HEK293 (cell line): Measurements from ENCODE around the gene CTNNB1.

Source experiments
- ATF2 ChIP-seq: fragments of 450-650 bp; formaldehyde crosslinking; IDR thresholded peaks from 2 replicates; pipeline ENCODE4 v1.5.1; 2016; ENCODE audit warnings: missing biosample characterization, missing genetic modification characterization, low read depth
- KLF8 ChIP-seq: fragments of 450-650 bp; formaldehyde crosslinking; IDR thresholded peaks from 2 replicates; pipeline ENCODE4 v1.5.1; 2016; ENCODE audit warnings: missing biosample characterization, missing genetic modification characterization
- OSR2 ChIP-seq: fragments of 450-650 bp; formaldehyde crosslinking; IDR thresholded peaks from 2 replicates; pipeline ENCODE4 v1.5.1; 2016; ENCODE audit warnings: missing biosample characterization, missing genetic modification characterization
- PBX3 ChIP-seq: sonication (generic); formaldehyde crosslinking; IDR thresholded peaks from 2 replicates; pipeline ENCODE4 v1.8.1; 2022; ENCODE audit warnings: mild to moderate bottlenecking, moderate library complexity, missing genetic modification reagents
- PRDM10 ChIP-seq: fragments of 450-650 bp; formaldehyde crosslinking; IDR thresholded peaks from 2 replicates; pipeline ENCODE4 v1.5.1; 2016; ENCODE audit warnings: missing biosample characterization, missing genetic modification characterization
- PRDM6 ChIP-seq: fragments of 450-650 bp; formaldehyde crosslinking; IDR thresholded peaks from 2 replicates; pipeline ENCODE4 v1.5.1; 2017; ENCODE audit warnings: missing biosample characterization, missing genetic modification characterization
- TRIM28 ChIP-seq: IDR thresholded peaks from 2 replicates; pipeline ENCODE4 v1.6.1; 2011; ENCODE audit warnings: low read length, control low read depth, borderline replicate concordance
- TSHZ1 ChIP-seq: fragments of 450-650 bp; formaldehyde crosslinking; IDR thresholded peaks from 2 replicates; pipeline ENCODE4 v1.5.1; 2016; ENCODE audit warnings: missing biosample characterization, missing genetic modification characterization, borderline replicate concordance
- WT1 ChIP-seq: fragments of 450-650 bp; formaldehyde crosslinking; IDR thresholded peaks from 2 replicates; pipeline ENCODE4 v1.5.1; 2016; ENCODE audit warnings: missing biosample characterization, missing genetic modification characterization
- ZFHX2 ChIP-seq: fragments of 450-650 bp; formaldehyde crosslinking; conservative IDR thresholded peaks from 2 replicates; pipeline ENCODE4 v1.5.1; 2016; ENCODE audit warnings: missing biosample characterization, missing genetic modification characterization
- ZNF184 ChIP-seq: fragments of 450-650 bp; IDR thresholded peaks from 2 replicates; pipeline ENCODE4 v1.5.1; 2018; ENCODE audit warnings: missing biosample characterization, mild to moderate bottlenecking, missing genetic modification characterization
- ZNF341 ChIP-seq: fragments of 450-650 bp; formaldehyde crosslinking; IDR thresholded peaks from 2 replicates; pipeline ENCODE4; 2016; ENCODE audit warnings: low read depth, missing biosample characterization, missing genetic modification characterization
- ZNF555 ChIP-seq: fragments of 450-650 bp; formaldehyde crosslinking; conservative IDR thresholded peaks from 2 replicates; pipeline ENCODE4 v1.5.1; 2017; ENCODE audit warnings: missing biosample characterization, mild to moderate bottlenecking, missing genetic modification characterization, inconsistent platforms
- ZNF596 ChIP-seq: fragments of 450-650 bp; IDR thresholded peaks from 2 replicates; pipeline ENCODE4 v1.5.0; 2018; ENCODE audit warnings: missing biosample characterization, mild to moderate bottlenecking, missing genetic modification characterization, moderate library complexity
- ZNF658 ChIP-seq: fragments of 450-650 bp; formaldehyde crosslinking; IDR thresholded peaks from 2 replicates; pipeline ENCODE4; 2016; ENCODE audit warnings: missing biosample characterization, missing genetic modification characterization

CTNNB1 gene

GRCh38 chr3:41159588-41160189, 39.6 kb upstream of the CTNNB1 start (continued):
- TF ChIP-seq PRDM10 (tag by site-specific recombination) (peak; percentile 25; the same call in 1 of the 2 replicates), TSHZ1 (tag by site-specific recombination) (peak; percentile 75; the same call in 1 of the 2 replicates), ZNF341 (tag by site-specific recombination) (no peak), PRDM6 (tag by site-specific recombination) (peak; percentile 61; the same call in 1 of the 2 replicates), PBX3 (CRISPR knock-in tag) (no peak), ZNF658 (tag by site-specific recombination) (no peak), WT1 (tag by site-specific recombination) (0 out of 2 replicates have a peak, but pooled peaks have one; percentile 17), ZNF596 (tag by site-specific recombination) (no peak), ATF2 (peak; percentile 86), ZFHX2 (tag by site-specific recombination) (0 out of 2 replicates have a peak, but pooled peaks have one; percentile 6), TRIM28 (peak; percentile 55; the same call in 1 of the 2 replicates), ZNF184 (tag by site-specific recombination) (0 out of 2 replicates have a peak, but pooled peaks have one; percentile 58), KLF8 (tag by site-specific recombination) (peak; percentile 53; the same call in 1 of the 2 replicates), OSR2 (peak; percentile 65; the same call in 1 of the 2 replicates), ZNF555 (tag by site-specific recombination) (no peak)
